GM12878 (cell line): ENCODE measurements around the gene NOS1AP. TPM values are rescaled to one million over a fixed set of nuclear protein-coding genes. Genes with fewer than 3 reads are reported as not detected.
A peak's percentile ranks its signal among the peaks of the same experiment; 100 is the strongest.

Experiments
- ATAC-seq: fragments of 200-7000 bp; cut with Tn5 transposase; 3 replicates; pipeline ENCODE4 v1.9.1; 2020; ENCODE audit warnings: mild to moderate bottlenecking, moderate library complexity
- BruUV-seq: library from RNA; stranded (reverse); fragments of 400-500 nt; replicated peaks from 2 replicates; lab custom pipeline; 2021; lab: Mats Ljungman, UMichigan
- CTCF ChIA-PET: fragments of 300-600 bp; sonication (Branson Sonifier 250); formaldehyde crosslinking; extraction: SDS; loops from one replicate; lab custom pipeline; 2021; ENCODE audit warnings: inconsistent platforms; lab: Yijun Ruan, JAX
- POLR2A ChIA-PET: fragments of 350-600 bp; formaldehyde crosslinking; extraction: SDS; loops from one replicate; lab custom pipeline; 2021; ENCODE audit warnings: inconsistent platforms; lab: Charles Lee
- RAD21 ChIA-PET: fragments of 300-600 bp; sonication (Branson Sonifier 250); formaldehyde crosslinking; loops from one replicate; lab custom pipeline; 2023; ENCODE audit warnings: antibody characterized with exemption; ENCODE audit not compliant: unreplicated experiment; lab: Charles Lee
- SMC1A ChIA-PET: fragments of 300-600 bp; sonication (Branson Sonifier 250); formaldehyde crosslinking; loops from one replicate; lab custom pipeline; 2023; ENCODE audit not compliant: unreplicated experiment, uncharacterized antibody; lab: Charles Lee
- DNase-seq: peaks from one replicate; pipeline ENCODE4 v3.0.0-alpha.2; 2011; ENCODE audit warnings: low read depth, low spot score
- FAIRE-seq: peaks from 3 replicates; lab custom pipeline; 2011; peaks lifted over from hg19 to GRCh38; lab: Jason Lieb, UNC
- H2AFZ ChIP-seq: 2 replicates; pipeline ENCODE4 v1.6.0; 2011; ENCODE audit warnings: low read depth, low read length, control low read depth; ENCODE audit not compliant: control insufficient read depth
- H3K27ac ChIP-seq: 2 replicates; pipeline ENCODE4 v1.5.1; 2011; ENCODE audit warnings: control low read depth; ENCODE audit not compliant: control insufficient read depth, insufficient read depth
- H3K27me3 ChIP-seq, 2 experiments: replicated peaks in 1 of 2; 2 replicates each; pipeline versions ENCODE4 v1.6.0 to v1.6.1; 2011; ENCODE audit warnings: low read length in 1 of 2; ENCODE audit not compliant: control insufficient read depth in 2 of 2, insufficient read depth in 2 of 2
- H3K36me3 ChIP-seq, 2 experiments: 2 replicates each; pipeline ENCODE4 v1.5.1; 2011; ENCODE audit warnings: low read length in 1 of 2; ENCODE audit not compliant: control insufficient read depth in 2 of 2, insufficient read depth in 2 of 2
- H3K4me1 ChIP-seq: 2 replicates; pipeline ENCODE4 v1.6.1; 2011; ENCODE audit warnings: mild to moderate bottlenecking, low read length, moderate library complexity, mixed read lengths; ENCODE audit not compliant: control insufficient read depth, insufficient read depth
- H3K4me2 ChIP-seq: 2 replicates; pipeline ENCODE4 v1.6.0; 2011; ENCODE audit warnings: control low read depth; ENCODE audit not compliant: control insufficient read depth, insufficient read depth
- H3K4me3 ChIP-seq: fragments of 200-600 bp; sonication (generic); 2 replicates; pipeline ENCODE4 v1.5.1; 2016
- H3K79me2 ChIP-seq: 2 replicates; pipeline ENCODE4 v1.6.0; 2011; ENCODE audit warnings: low read length; ENCODE audit not compliant: control insufficient read depth, insufficient read depth
- H3K9ac ChIP-seq: 2 replicates; pipeline ENCODE4 v1.8.0; 2011; ENCODE audit warnings: low read length, control low read depth, mixed read lengths; ENCODE audit not compliant: control insufficient read depth, insufficient read depth
- H3K9me3 ChIP-seq: replicated peaks from 3 replicates; pipeline ENCODE4 v1.5.1; 2011; ENCODE audit warnings: mild to moderate bottlenecking, low read length; ENCODE audit not compliant: control insufficient read depth, insufficient read depth
- H4K20me1 ChIP-seq: 2 replicates; pipeline ENCODE4 v1.6.0; 2011; ENCODE audit not compliant: control insufficient read depth, insufficient read depth
- BCLAF1 ChIP-seq: fragments of 450-650 bp; IDR thresholded peaks from 2 replicates; pipeline ENCODE4 v1.6.1; 2017; ENCODE audit warnings: antibody characterized with exemption, mild to moderate bottlenecking, moderate library complexity
- BHLHE40 ChIP-seq, 2 experiments: fragments of 450-650 bp in 1 of 2; IDR thresholded peaks; 2 replicates each; pipeline ENCODE4 v1.6.1; 2011 to 2017; ENCODE audit warnings: low read depth in 2 of 2, borderline replicate concordance in 1 of 2, improper control_type of control experiment in 1 of 2, low read length in 1 of 2, mild to moderate bottlenecking in 1 of 2
- CHD2 ChIP-seq: IDR thresholded peaks from 2 replicates; pipeline ENCODE4 v1.6.1; 2011; ENCODE audit warnings: low read depth, low read length, improper control_type of control experiment, borderline replicate concordance
- MYB ChIP-seq: fragments of 150-350 bp; IDR thresholded peaks from 2 replicates; pipeline ENCODE4 v1.6.1; 2014; ENCODE audit warnings: mild to moderate bottlenecking, low read depth, low read length, borderline replicate concordance
- POLR2AphosphoS5 ChIP-seq: IDR thresholded peaks from 2 replicates; pipeline ENCODE4 v1.6.1; 2011; ENCODE audit warnings: mild to moderate bottlenecking, low read length, inconsistent platforms
- ZBED1 ChIP-seq: IDR thresholded peaks from 2 replicates; pipeline ENCODE4 v1.6.1; 2016; ENCODE audit warnings: borderline replicate concordance
- WGBS: methylation state at CpG from one replicate; pipeline ENCODE4 v1.1.6; 2016; ENCODE audit warnings: low lambda C conversion rate; ENCODE audit not compliant: insufficient replicate concordance, insufficient coverage; ENCODE audit errors: missing lambda C conversion rate; 5-methylcytosine and 5-hydroxymethylcytosine counted together
- in situ Hi-C: fragments of 300-500 bp; cut with MboI; formaldehyde crosslinking; loops from 9 replicates; pipeline ENCODE4 v1.14.3; 2018; ENCODE audit warnings: mixed read lengths
- intact Hi-C: fragments of 100-400 bp; cut with micrococcal nuclease; formaldehyde crosslinking; loops from one replicate; pipeline ENCODE4 v1.14.2; 2022; ENCODE audit not compliant: unreplicated experiment
- polyA plus RNA-seq, 11 experiments: library from polyadenylated mRNA; depleted of rRNA in 4 of 11; unstranded in 6 of 11; stranded (reverse) in 5 of 11; fragments of >200 nt; fragmentation: Nextera tagmentation in 4 of 11; fragmentation: Illumina TruSeq in 1 of 11; extraction: Ambion mirVana in 4 of 11; extraction: Trizol in 1 of 11; gene quantifications; 1 replicate in 1 of 11; 2 replicates in 10 of 11; pipeline versions ENCODE4 v1.2.1 to v1.2.3, GENCODE V29; 2011 to 2016; ENCODE audit warnings: inconsistent platforms in 2 of 11, missing spikeins in 2 of 11, low read depth in 1 of 11
- total RNA-seq, 4 experiments: library from RNA; depleted of rRNA in 3 of 4; stranded (reverse); fragments of >200 nt in 3 of 4; fragmentation: Illumina TruSeq in 1 of 4; extraction: Trizol in 1 of 4; gene quantifications; 2 replicates each; pipeline versions ENCODE4 v1.2.1 to v1.2.3, GENCODE V29; 2013 to 2021

NOS1AP gene
- total and polyA plus RNA-seq, 10 of the 15 experiments (the other 5 are each of a cell fraction or from before 2014, with no cell fraction given) = 0.03 to 0.15 TPM; not detected in 8

DNA sequence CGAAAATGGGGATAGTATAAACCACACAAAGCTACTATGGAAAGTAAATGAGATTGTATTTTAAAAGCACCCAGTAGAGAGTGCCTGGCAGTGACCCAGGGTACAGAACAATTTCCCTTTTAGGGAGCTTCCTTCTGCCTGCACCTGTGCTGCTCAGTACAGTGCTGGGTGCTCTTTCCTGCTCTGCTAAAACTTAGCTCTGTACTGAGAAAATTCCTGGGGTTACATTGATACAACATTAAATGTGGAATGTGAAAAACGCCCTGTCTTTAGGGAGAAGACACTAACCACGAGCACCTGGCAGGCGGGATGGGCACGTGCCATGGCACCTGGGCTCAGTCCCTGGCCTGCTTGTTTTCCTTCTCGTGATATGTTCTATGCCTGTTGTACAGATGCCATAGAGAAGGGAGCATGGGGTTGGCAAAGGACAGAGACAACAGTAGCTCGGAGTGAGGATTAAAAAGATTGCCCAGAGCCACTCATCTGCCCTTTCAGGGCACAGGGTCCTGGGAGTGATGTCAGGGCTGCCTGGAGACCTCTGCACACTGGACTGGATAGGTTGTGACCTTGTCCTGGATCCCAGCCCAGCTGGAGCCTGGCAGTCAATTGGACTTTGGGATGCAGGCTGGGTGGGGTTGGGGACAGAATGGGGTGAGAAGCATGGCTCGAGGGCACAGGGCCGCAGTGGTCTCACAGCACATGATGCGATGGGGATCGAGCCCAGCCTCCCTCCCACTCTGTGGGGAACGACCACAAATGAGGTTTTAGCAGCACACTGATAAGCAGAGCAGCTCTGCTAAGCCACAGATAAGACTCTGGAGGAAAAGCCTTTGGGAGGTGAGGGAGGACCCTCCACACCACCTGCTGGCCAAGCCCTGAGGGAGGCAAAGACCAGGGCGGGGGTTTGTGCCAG is 302.9 kb downstream of the NOS1AP start:
- Histone ChIP-seq H2AFZ (no peak overlapping the region), H3K9ac (no peak overlapping the region), H3K79me2 (no peaks in the 10 kb centered on the region), H3K27me3 (no peaks in the 10 kb centered on the region), H3K4me2 (no peak overlapping the region), H3K4me3 (no peak overlapping the region), H3K36me3 (no peaks in the 10 kb centered on the region), H3K4me1 (no peaks in the 10 kb centered on the region), H3K9me3 (no peaks in the 10 kb centered on the region), H3K27ac (no peak overlapping the region), H4K20me1 (no peaks in the 10 kb centered on the region; the same call in 1 of the 2 replicates)
- FAIRE-seq (no peak), ATAC-seq (peak; percentile 50), DNase-seq (no peak)
- ChIA-PET CTCF (interaction anchor here (1.0 to 3.0 kb wide), 3 partner anchors 13 to 17 kb away, joined by 3 to 15 read pairs (median 7); no protein-coding TSS in a partner anchor), SMC1A (interaction anchor here (1.1 to 2.2 kb wide), 5 partner anchors 8 to 17 kb away, joined by 3 to 6 read pairs (median 6); no protein-coding TSS in a partner anchor), RAD21 (interaction anchor here (0.8 to 1.0 kb wide), 2 partner anchors 15 to 19 kb away, joined by 3 to 4 read pairs; no protein-coding TSS in a partner anchor), POLR2A (no interaction called here)
- no TSS peak for BruUV-seq
- TF ChIP-seq MYB (no peak), BCLAF1 (no peak), ZBED1 (no peak), CHD2 (no peak), BHLHE40 (IDR thresholded peaks at IDR 0.05; ENCODE audit: borderline replicate concordance in 1 of 2, low read depth in 2 of 2, low read length in 1 of 2) (peak in 1 of 2 experiments; percentile 26; a peak in 1 of 4 replicates), POLR2AphosphoS5 (no peak)
- intact Hi-C loops (no loop called here), in situ Hi-C loops (no loop called here)
- WGBS = 8% methylated on average over 13 of the region's 13 CpGs
